Panc1 (cell line): ENCODE data around the gene AADACL3.

Source experiments
- CTCF ChIP-seq: fragments of 450-650 bp; IDR thresholded peaks from 2 replicates; pipeline ENCODE4 v1.5.1; 2017; ENCODE audit warnings: mild to moderate bottlenecking
- SIN3A ChIP-seq: IDR thresholded peaks from 2 replicates; pipeline ENCODE4 v1.6.1; 2012; ENCODE audit warnings: low read depth, mild to moderate bottlenecking, low read length, moderate library complexity, borderline replicate concordance; ENCODE audit not compliant: insufficient read depth

- no peak for TF ChIP-seq CTCF
- TF ChIP-seq SIN3A, result no peak
Measured at GRCh38 chr1:12711536-12711935, 4.4 kb upstream of the AADACL3 start.
